GM12878 (cell line): ENCODE data around the gene ITGA1.

Experiments
- EP300 ChIP-seq, 2 experiments: fragments of 150-350 bp in 1 of 2; IDR thresholded peaks; 2 replicates each; pipeline ENCODE4 v1.6.1; 2011 to 2012; ENCODE audit warnings: low read depth in 2 of 2, low read length in 2 of 2, borderline replicate concordance in 1 of 2, improper control_type of control experiment in 1 of 2, inconsistent platforms in 1 of 2; ENCODE audit not compliant: control insufficient read depth in 1 of 2
- LARP7 ChIP-seq: fragments of 450-650 bp; IDR thresholded peaks from 2 replicates; pipeline ENCODE4 v1.6.1; 2017; ENCODE audit warnings: mild to moderate bottlenecking
- POLR2A ChIP-seq: IDR thresholded peaks from 2 replicates; pipeline ENCODE4 v1.6.1; 2011; ENCODE audit warnings: low read depth, mild to moderate bottlenecking, low read length

- no peak for TF ChIP-seq EP300 (IDR thresholded peaks at IDR 0.05; ENCODE audit: borderline replicate concordance in 1 of 2, control insufficient read depth in 1 of 2, low read depth in 2 of 2, low read length in 2 of 2)
- no peak for TF ChIP-seq POLR2A
- no peak for TF ChIP-seq LARP7
These were observed 38.1 kb downstream of the ITGA1 start for GRCh38 chr5:52825826-52826225.
